NCI-H128 (cell line): ENCODE measurements around the gene RNF10.
"Not testable (repeated sequence)": the region's sequence is repeated elsewhere in the genome, so short reads cannot be mapped to it uniquely, and the experiment has no call there.

Experiments
- DNase-seq: peaks from one replicate; lab custom pipeline; 2025; ENCODE audit not compliant: unreplicated experiment; lab: John Stamatoyannopoulos, UW

The RNF10 gene

GRCh38 chr12:120579179-120579578 is 45.0 kb downstream of the RNF10 start:
- no peak for DNase-seq

DNA sequence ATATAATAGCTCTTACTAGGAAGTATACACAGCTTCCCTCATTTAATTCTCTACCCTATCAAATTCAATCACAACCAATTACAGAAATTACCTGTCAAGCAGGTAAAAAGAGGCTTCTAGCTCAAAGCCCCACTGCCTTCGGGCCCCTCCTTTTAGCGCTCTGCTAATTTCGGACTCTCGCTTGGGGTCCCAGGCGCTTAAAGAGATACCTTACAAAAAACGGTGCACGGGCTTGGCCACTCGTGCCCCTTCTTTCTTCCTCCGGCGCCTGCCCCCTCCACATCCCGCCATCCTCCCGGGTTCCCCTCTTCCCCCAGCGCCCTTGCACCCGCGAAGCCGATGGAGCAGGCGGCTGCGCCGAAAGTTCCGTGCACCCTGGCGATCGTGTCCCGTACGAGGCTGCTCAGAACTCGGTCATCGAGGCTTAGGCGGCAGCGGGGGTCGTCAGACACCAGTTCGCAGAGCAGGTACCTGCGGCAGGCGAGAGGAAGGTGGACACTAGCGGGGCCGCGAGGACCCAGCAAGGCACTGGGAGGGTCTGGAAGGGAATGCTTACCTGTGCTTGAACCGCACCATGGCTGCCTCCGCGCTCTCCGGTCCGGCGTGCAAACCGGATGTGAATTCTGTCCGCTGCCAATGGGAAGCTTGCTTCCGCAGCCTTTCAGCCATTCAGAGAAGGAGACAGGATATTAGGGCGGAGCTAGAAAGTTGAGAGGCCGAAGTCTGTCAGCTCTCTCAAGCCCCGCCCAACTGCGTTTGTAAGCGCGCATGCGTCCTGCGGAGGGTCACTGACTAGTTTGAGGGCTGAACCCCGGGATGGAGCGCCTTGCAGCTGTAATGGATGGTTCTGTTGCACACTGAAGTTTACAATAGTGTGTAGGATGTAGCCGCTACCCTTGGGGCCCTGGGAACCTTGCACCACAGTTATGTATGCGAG is 46.9 kb downstream of the RNF10 start, which contains the start of gene POP5:
Gene POP5, minus strand, starts transcription at position 616 of the 937 bp plus-strand sequence. Its CDS starts 40 bp downstream, at position 576.
- DNase-seq: peak; percentile 99

- no peak for DNase-seq
Measured at GRCh38 chr12:120581998-120582397, 47.8 kb downstream of the RNF10 start.

DNA sequence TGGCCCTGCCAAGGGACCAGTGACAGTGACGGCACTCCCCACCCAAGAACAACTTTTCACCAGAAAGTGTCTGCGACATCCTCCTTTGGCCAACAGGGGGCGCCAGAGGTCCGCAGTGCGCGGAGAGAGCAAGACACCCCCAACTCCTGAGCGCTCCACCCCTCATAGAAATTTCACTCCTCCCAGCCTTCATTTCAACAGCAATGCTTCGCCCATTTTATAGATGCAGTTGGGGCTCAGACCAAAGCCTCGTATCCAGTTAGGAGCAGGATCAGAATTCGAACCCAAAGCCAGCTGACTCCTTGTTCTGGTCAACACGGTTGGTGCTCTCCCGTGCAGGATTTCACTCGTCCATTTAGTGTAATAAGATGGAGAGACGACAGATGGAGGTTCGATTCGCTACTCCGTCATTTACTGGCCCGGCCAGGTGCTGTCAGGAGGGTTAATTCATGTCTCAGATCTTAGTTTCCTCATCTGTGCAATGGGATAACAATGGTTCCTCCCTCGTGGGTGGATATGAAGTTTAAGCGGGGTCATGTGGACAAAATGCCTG is 49.4 kb downstream of the RNF10 start:
- peak; percentile 39 for DNase-seq

GRCh38 chr12:120584343-120585149 is 50.4 kb downstream of the RNF10 start:
- DNase-seq: no peak

GRCh38 chr12:120586206-120586605 is 52.0 kb downstream of the RNF10 start:
- no peak for DNase-seq

- no peak for DNase-seq
Measured at GRCh38 chr12:120586860-120587259, 52.7 kb downstream of the RNF10 start.

DNA sequence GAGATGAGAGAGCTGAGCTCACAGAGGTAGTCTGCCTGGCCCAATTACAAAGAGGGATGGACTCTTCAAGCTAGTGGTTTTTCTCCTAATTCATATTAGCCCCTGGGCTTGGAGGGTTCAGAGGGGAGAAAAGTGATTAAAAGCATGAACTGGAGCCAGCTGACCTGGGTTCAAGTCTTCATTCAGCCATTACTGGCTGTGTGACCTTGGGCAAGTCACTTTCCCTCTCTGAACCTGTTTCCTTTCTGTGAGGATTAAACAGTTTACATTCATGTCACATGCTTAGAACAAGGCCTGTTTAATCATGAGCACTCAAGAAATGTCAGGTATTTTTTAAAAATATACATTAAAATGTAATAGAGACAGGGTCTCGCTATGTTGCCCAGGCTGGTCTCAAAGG is 54.2 kb downstream of the RNF10 start:
- no peak for DNase-seq

- no peak for DNase-seq
Measured at GRCh38 chr12:120588948-120589930, 55.1 kb downstream of the RNF10 start.

DNA sequence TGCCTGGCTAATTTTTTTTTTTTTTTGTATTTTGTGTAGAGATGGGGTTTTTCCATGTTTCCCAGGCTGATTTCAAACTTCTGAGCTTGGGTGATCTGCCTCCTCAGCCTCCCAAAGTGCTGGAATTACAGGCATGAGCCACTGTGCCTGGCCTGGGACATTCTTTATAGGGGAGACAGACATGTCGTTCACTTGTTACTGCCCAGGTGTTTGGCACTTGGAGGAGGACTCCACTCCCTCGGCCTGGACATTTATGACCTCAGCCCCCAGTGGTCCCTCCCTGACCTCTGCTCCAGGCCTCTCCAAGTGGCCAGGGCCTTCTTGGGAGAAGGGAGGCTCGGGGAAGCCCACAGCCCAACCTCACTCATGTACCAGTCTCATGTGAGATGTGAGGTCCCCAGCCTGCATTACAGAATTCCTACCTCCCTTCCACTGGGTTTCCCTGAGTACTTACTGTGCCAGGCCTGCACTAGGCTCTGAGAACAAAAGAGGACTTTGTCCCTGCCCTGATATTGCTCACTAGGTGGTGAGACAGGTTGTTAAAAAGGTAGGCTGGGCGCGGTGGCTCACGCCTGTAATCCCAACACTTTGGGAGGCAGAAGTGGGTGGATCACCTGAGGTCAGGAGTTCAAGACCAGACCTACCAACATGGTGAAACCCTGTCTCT is 56.7 kb downstream of the RNF10 start:
- no peak for DNase-seq

DNA sequence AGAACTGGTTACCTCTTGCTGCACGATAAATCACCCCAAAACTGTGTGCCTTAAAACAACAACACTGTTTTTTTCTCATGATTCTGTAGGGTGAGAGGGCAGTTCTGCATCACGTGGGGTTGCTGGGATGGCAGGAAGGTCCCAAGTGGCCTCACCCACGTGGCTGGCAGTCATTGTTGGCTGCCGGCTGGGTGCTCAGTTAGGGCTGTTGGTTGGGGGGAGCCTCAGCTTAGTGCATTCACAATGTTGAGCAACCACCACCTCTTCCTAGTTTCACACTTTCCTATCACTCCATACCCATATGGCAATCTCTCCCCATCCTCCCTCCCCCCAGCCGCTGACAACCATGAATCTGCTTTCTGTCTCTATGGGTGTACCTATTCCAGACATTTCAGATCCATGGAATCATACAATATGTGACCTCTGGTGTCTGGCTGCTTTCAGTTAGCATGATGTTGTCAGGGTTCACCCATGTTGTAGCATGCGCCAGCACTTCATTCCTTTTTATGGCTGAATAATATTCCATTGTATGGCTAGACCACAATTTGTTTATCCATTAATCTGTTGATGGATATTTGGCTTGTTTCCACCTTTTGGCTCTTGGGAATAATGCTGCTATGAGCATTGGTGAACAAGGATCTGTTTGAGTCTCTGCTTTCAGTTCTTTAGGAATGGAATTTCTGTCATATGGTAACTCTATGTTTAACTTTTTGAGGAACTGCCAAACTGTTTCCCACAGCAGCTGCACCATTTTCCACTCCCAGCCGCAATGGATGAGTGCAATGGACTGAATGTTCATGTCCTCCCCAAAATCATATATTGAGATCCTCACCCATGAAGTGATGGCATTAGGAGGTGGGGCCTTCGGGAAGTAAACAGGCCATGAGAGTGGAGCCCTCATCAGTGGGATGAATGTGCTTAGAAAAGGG is 58.2 kb downstream of the RNF10 start:
- DNase-seq: no peak

- no peak for DNase-seq
Measured at GRCh38 chr12:120596901-120597300, 62.7 kb downstream of the RNF10 start.

- DNase-seq: no peak
Measured at GRCh38 chr12:120597861-120598260, 63.7 kb downstream of the RNF10 start.

GRCh38 chr12:120598674-120599463 is 64.7 kb downstream of the RNF10 start:
- no peak for DNase-seq

- no peak for DNase-seq
Measured at GRCh38 chr12:120599672-120600552, 65.8 kb downstream of the RNF10 start.

DNA sequence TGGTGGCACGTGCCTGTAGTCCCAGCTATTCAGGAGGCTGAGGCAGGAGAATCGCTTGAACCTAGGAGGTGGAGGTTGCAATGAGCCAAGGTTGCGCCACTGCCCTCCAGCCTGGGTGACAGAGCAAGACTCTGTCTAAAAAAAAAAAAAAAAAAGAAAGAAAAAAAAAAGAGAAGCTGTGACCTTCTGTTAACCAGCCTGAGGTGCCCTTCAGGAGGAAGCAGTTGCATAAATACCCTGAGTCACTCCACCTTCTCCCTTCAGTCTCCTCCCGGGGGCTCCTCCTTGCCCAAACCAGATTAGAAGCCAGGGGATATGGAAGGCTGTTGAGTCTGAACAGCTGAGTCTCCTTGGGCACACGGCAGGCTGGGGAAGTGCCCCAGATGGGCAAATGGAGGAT is 68.3 kb downstream of the RNF10 start:
- DNase-seq: not testable (repeated sequence)

DNA sequence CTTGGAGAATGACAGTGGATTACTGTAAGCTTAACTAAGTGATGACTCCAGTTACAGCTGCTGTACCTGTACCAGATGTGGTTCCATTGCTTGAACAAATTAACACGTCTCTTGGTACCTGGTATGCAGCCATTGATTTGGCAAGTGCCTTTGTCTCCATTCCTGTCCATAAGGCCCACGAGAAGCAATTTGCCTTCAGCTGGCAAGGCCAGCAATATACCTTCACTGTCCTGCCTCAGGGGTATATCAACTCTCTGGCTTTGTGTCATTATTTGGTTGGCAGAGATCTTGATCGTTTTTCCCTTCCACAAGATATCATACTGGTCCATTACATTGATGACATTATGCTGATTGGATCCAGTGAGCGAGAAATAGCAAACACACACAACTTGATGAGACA is 76.4 kb downstream of the RNF10 start:
- DNase-seq: no peak
